GM23338 (cell line): ENCODE data around the gene ZNFX1. TPM values are rescaled to one million over a fixed set of nuclear protein-coding genes. Genes with fewer than 3 reads are reported as not detected.

Experiments used
- ATAC-seq: fragments of 200-7000 bp; cut with Tn5 transposase; 3 replicates; pipeline ENCODE4 v1.9.1; 2020
- DNase-seq: peaks from one replicate; pipeline ENCODE4 v3.0.0-alpha.2; 2015; ENCODE audit warnings: low spot score
- H2AFZ ChIP-seq: fragments of 200-600 bp; sonication (generic); 2 replicates; pipeline ENCODE4 v1.8.0; 2016; ENCODE audit warnings: antibody characterized with exemption, mild to moderate bottlenecking, moderate library complexity
- H3F3A ChIP-seq: fragments of 200-600 bp; sonication (generic); replicated peaks from 2 replicates; pipeline ENCODE4 v1.8.0; 2017; ENCODE audit warnings: antibody characterized with exemption, mixed run types, low read depth
- H3K27ac ChIP-seq: fragments of 200-600 bp; sonication (generic); 2 replicates; pipeline ENCODE4 v1.6.1; 2016; ENCODE audit warnings: low read depth
- H3K27me3 ChIP-seq: fragments of 200-600 bp; sonication (generic); 2 replicates; pipeline ENCODE4 v1.8.0; 2016; ENCODE audit warnings: mild to moderate bottlenecking, mixed run types, moderate library complexity; ENCODE audit not compliant: insufficient read depth
- H3K36me3 ChIP-seq: fragments of 200-600 bp; sonication (generic); 2 replicates; pipeline ENCODE4 v1.8.0; 2016; ENCODE audit warnings: mild to moderate bottlenecking; ENCODE audit not compliant: insufficient read depth
- H3K4me1 ChIP-seq: fragments of 200-600 bp; sonication (generic); 2 replicates; pipeline ENCODE4 v1.8.0; 2016; ENCODE audit warnings: mild to moderate bottlenecking, moderate library complexity; ENCODE audit not compliant: insufficient read depth
- H3K4me2 ChIP-seq: fragments of 200-600 bp; sonication (generic); 2 replicates; pipeline ENCODE4 v1.7.1; 2017; ENCODE audit warnings: mixed run types
- H3K4me3 ChIP-seq: fragments of 200-600 bp; sonication (generic); 2 replicates; pipeline ENCODE4 v1.6.1; 2016; ENCODE audit warnings: mixed run types
- H3K79me2 ChIP-seq: fragments of 200-600 bp; sonication (generic); replicated peaks from 2 replicates; pipeline ENCODE4 v1.8.0; 2017; ENCODE audit warnings: mild to moderate bottlenecking; ENCODE audit not compliant: insufficient read depth
- H3K9me2 ChIP-seq: fragments of 200-600 bp; sonication (generic); 2 replicates; pipeline ENCODE4 v1.8.0; 2017; ENCODE audit not compliant: insufficient read depth
- H4K20me1 ChIP-seq: fragments of 200-600 bp; sonication (generic); replicated peaks from 2 replicates; pipeline ENCODE4 v1.8.0; 2017; ENCODE audit warnings: mild to moderate bottlenecking; ENCODE audit not compliant: insufficient read depth
- H3K27ac Mint-ChIP-seq: 2 replicates; pipeline ENCODE4 v1.8.0; 2020; ENCODE audit warnings: inconsistent platforms, mild to moderate bottlenecking, moderate library complexity, mixed read lengths
- H3K27me3 Mint-ChIP-seq: 3 replicates; pipeline ENCODE4 v1.8.0; 2022; ENCODE audit warnings: low read depth, mild to moderate bottlenecking, moderate library complexity, mixed read lengths, inconsistent platforms; ENCODE audit not compliant: insufficient read depth, poor library complexity
- H3K36me3 Mint-ChIP-seq: 3 replicates; pipeline ENCODE4 v1.8.0; 2021; ENCODE audit warnings: low read depth, mild to moderate bottlenecking, inconsistent platforms, moderate library complexity, mixed read lengths
- H3K4me1 Mint-ChIP-seq: 3 replicates; pipeline ENCODE4 v1.8.0; 2020; ENCODE audit warnings: mild to moderate bottlenecking, inconsistent platforms, mixed read lengths
- H3K4me3 Mint-ChIP-seq: 3 replicates; pipeline ENCODE4 v1.8.0; 2021; ENCODE audit warnings: moderate library complexity, mild to moderate bottlenecking, inconsistent platforms, mixed read lengths
- H3K9me3 Mint-ChIP-seq: 3 replicates; pipeline ENCODE4 v1.8.0; 2020; ENCODE audit warnings: moderate library complexity, mild to moderate bottlenecking, inconsistent platforms, mixed read lengths
- CREB1 ChIP-seq: fragments of 250-450 bp; sonication (Bioruptor Pico); IDR thresholded peaks from 2 replicates; pipeline ENCODE4 v1.5.0; 2020; ENCODE audit warnings: low read depth, mild to moderate bottlenecking, moderate library complexity
- CTCF ChIP-seq, 2 experiments: fragments of 200-600 bp in 1 of 2; sonication (generic) in 1 of 2; conservative IDR thresholded peaks; 2 replicates each; pipeline versions ENCODE4 v1.5.1 to v1.6.1; 2016 to 2017; ENCODE audit warnings: antibody characterized with exemption in 2 of 2, low read depth in 2 of 2, mild to moderate bottlenecking in 2 of 2, moderate library complexity in 1 of 2
- EZH2 ChIP-seq: fragments of 200-600 bp; sonication (generic); IDR thresholded peaks from one replicate; pipeline ENCODE4 v1.8.0; 2017; ENCODE audit warnings: antibody characterized with exemption, mild to moderate bottlenecking, low read depth; ENCODE audit not compliant: unreplicated experiment
- EZH2phosphoT487 ChIP-seq: fragments of 200-600 bp; sonication (generic); IDR thresholded peaks from one replicate; pipeline ENCODE4 v1.8.1; 2018; ENCODE audit warnings: antibody characterized with exemption; ENCODE audit not compliant: unreplicated experiment
- JUNB ChIP-seq: IDR thresholded peaks from one replicate; pipeline ENCODE4 v1.6.1; 2016; ENCODE audit warnings: antibody characterized with exemption; ENCODE audit not compliant: unreplicated experiment
- NANOG ChIP-seq: IDR thresholded peaks from 2 replicates; pipeline ENCODE4 v1.6.1; 2016; ENCODE audit warnings: antibody characterized with exemption, borderline replicate concordance
- POLR2AphosphoS5 ChIP-seq: IDR thresholded peaks from 2 replicates; pipeline ENCODE4 v1.6.1; 2016; ENCODE audit warnings: antibody characterized with exemption, low read depth
- STAT1 ChIP-seq: IDR thresholded peaks from one replicate; pipeline ENCODE4 v1.6.1; 2016; ENCODE audit warnings: antibody characterized with exemption; ENCODE audit not compliant: unreplicated experiment
- ZNF114 ChIP-seq: fragments of 250-450 bp; sonication (Bioruptor Pico); IDR thresholded peaks from 2 replicates; pipeline ENCODE4 v1.5.0; 2020; ENCODE audit warnings: mild to moderate bottlenecking, moderate library complexity
- ZNF331 ChIP-seq: fragments of 250-450 bp; sonication (Bioruptor Pico); IDR thresholded peaks from 2 replicates; pipeline ENCODE4 v1.5.0; 2020; ENCODE audit warnings: low read depth, mild to moderate bottlenecking, moderate library complexity
- ZNF462 ChIP-seq: fragments of 250-450 bp; sonication (Bioruptor Pico); IDR thresholded peaks from 2 replicates; pipeline ENCODE4 v1.5.0; 2020; ENCODE audit warnings: mild to moderate bottlenecking, moderate library complexity
- polyA plus RNA-seq: library from polyadenylated mRNA; unstranded; fragments of >200 nt; fragmentation: Nextera tagmentation; extraction: Ambion mirVana; gene quantifications from 2 replicates; pipeline ENCODE4 v1.2.1, GENCODE V29; 2016
- total RNA-seq: library from RNA; depleted of rRNA; stranded (reverse); fragments of >200 nt; shearing (Covaris generic); gene quantifications from 2 replicates; pipeline ENCODE4 v1.2.3, GENCODE V29; 2014
- TF ChIP-seq, protein P1 (sequence below): IDR thresholded peaks from 2 replicates; pipeline ENCODE4 v1.6.1; 2016; ENCODE audit warnings: antibody characterized with exemption

ZNFX1 gene
- total and polyA plus RNA-seq, 2 experiments from 2014 or later: 6.1 to 12.1 TPM

GRCh38 chr20:49262444-49262843 lies 15.4 kb downstream of the ZNFX1 start (continued):
- TF ChIP-seq, protein P1, sequence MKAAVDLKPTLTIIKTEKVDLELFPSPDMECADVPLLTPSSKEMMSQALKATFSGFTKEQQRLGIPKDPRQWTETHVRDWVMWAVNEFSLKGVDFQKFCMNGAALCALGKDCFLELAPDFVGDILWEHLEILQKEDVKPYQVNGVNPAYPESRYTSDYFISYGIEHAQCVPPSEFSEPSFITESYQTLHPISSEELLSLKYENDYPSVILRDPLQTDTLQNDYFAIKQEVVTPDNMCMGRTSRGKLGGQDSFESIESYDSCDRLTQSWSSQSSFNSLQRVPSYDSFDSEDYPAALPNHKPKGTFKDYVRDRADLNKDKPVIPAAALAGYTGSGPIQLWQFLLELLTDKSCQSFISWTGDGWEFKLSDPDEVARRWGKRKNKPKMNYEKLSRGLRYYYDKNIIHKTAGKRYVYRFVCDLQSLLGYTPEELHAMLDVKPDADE: no peak
- TF ChIP-seq ZNF114 (CRISPR knock-in tag) (no peak), JUNB (no peak), POLR2AphosphoS5 (no peak), ZNF331 (CRISPR knock-in tag) (no peak)

- Histone ChIP-seq H3K79me2 (peaks cover 3% of the 10 kb centered on the region), H4K20me1 (peaks cover 15% of the 10 kb centered on the region; the same call in 1 of the 2 replicates), H3K27ac (no peak overlapping the region), H3K9me2 (no peaks in the 10 kb centered on the region), H3K4me2 (no peak overlapping the region), H3K4me1 (no peaks in the 10 kb centered on the region), H3K36me3 (peaks cover 67% of the 10 kb centered on the region), H2AFZ (no peak overlapping the region), H3F3A (no peaks in the 10 kb centered on the region), H3K27me3 (no peaks in the 10 kb centered on the region), H3K4me3 (no peak overlapping the region)
- no peaks in the 10 kb centered on the region for H3K9me3 Mint-ChIP-seq
- no peak overlapping the region for H3K4me3 Mint-ChIP-seq
- H3K36me3 Mint-ChIP-seq: peaks cover 76% of the 10 kb centered on the region
- ATAC-seq: no peak
- no peak overlapping the region for H3K27ac Mint-ChIP-seq
- DNase-seq: no peak
- H3K4me1 Mint-ChIP-seq: no peaks in the 10 kb centered on the region
- H3K27me3 Mint-ChIP-seq: peaks cover 3% of the 10 kb centered on the region
- TF ChIP-seq EZH2phosphoT487 (no peak), CTCF (conservative IDR thresholded peaks at IDR 0.05; ENCODE audit: low read depth in 2 of 2) (no peak), JUNB (no peak), CREB1 (no peak), NANOG (no peak), ZNF114 (CRISPR knock-in tag) (no peak), ZNF462 (no peak), POLR2AphosphoS5 (no peak), EZH2 (no peak), STAT1 (no peak), ZNF331 (CRISPR knock-in tag) (no peak)
- TF ChIP-seq, protein P1: no peak
Observed at GRCh38 chr20:49261173-49261572, 16.7 kb downstream of the ZNFX1 start.
